ENCODE data around the gene PIAS2.

DNA sequence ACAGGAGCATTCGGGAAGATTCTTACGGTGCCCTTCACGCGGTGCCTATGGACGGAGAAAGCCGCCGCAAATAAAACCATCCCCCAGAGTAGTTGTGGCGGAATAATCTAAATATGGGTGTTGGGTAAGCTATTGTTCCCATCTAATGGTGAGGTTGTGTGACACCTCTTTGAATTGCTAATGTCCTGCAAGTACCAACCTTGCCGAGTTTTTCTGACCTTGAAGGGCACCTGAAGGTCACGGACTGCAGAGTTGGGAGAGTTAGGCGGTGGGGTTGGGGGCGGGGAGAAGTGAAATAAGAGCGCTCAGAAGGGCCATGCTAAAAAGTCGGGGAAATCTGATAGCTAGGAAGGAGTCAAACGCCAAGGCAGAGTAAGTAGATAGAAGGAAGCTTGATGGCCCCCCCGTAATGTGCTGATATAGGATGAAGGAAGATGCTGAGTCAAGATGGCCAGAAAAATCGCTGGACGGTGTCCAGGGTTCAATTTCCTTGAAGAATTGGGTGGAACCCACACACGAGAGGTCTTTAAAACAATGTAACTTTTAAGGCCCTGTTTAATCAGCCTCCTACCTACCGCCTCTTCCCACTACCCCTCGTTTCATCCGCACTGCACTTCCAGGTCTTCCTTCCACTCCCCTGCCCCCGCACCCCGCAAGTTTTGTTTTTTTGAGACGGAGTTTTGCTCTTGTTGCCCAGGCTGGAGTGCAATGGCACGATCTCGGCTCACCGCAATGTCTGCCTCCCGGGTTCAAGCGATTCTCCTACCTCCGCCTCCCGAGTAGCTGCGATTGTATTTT is 695 bp upstream of the PIAS2 start:
- TF ChIP-seq, protein P1, sequence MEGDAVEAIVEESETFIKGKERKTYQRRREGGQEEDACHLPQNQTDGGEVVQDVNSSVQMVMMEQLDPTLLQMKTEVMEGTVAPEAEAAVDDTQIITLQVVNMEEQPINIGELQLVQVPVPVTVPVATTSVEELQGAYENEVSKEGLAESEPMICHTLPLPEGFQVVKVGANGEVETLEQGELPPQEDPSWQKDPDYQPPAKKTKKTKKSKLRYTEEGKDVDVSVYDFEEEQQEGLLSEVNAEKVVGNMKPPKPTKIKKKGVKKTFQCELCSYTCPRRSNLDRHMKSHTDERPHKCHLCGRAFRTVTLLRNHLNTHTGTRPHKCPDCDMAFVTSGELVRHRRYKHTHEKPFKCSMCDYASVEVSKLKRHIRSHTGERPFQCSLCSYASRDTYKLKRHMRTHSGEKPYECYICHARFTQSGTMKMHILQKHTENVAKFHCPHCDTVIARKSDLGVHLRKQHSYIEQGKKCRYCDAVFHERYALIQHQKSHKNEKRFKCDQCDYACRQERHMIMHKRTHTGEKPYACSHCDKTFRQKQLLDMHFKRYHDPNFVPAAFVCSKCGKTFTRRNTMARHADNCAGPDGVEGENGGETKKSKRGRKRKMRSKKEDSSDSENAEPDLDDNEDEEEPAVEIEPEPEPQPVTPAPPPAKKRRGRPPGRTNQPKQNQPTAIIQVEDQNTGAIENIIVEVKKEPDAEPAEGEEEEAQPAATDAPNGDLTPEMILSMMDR (IDR thresholded peaks at IDR 0.05) = no peak
- TF ChIP-seq POLR2AphosphoS5 (IDR thresholded peaks at IDR 0.05) = no peak
- no peak for TF ChIP-seq POLR2A (IDR thresholded peaks at IDR 0.05; ENCODE audit: low read depth)
